Kidney (tissue), 14 donors: ENCODE results near the gene DCT. TPM values are rescaled to one million over a fixed set of nuclear protein-coding genes. Genes with fewer than 3 reads are reported as not detected.

Source experiments
- DNase-seq, 5 donors: peaks; one replicate each; pipeline ENCODE4 v3.0.0-alpha.2; 2013 to 2020
- FAIRE-seq: peaks from 2 replicates; lab custom pipeline; 2012; peaks lifted over from hg19 to GRCh38; lab: Jason Lieb, UNC
- H3K27ac ChIP-seq, 2 donors: one replicate each; pipeline ENCODE4 v1.7.0; 2013; ENCODE audit warnings: low read depth in 2 of 2, low read length in 2 of 2, inconsistent platforms in 1 of 2
- H3K27me3 ChIP-seq: one replicate; pipeline ENCODE4 v1.7.1; 2013; ENCODE audit warnings: low read length, inconsistent platforms; ENCODE audit not compliant: control insufficient read depth, insufficient read depth
- H3K36me3 ChIP-seq, 3 donors: one replicate each; pipeline versions ENCODE4 v1.7.0 to v1.7.1; 2013; ENCODE audit warnings: low read length in 3 of 3, control low read depth in 1 of 3, inconsistent platforms in 1 of 3; ENCODE audit not compliant: insufficient read depth in 3 of 3, control insufficient read depth in 2 of 3
- H3K4me1 ChIP-seq, 3 donors: one replicate each; pipeline versions ENCODE4 v1.7.0 to v1.7.1; 2013; ENCODE audit warnings: low read length in 3 of 3, inconsistent platforms in 1 of 3, low read depth in 1 of 3; ENCODE audit not compliant: control insufficient read depth in 2 of 3, insufficient read depth in 2 of 3
- H3K4me3 ChIP-seq, 3 donors: one replicate each; pipeline versions ENCODE4 v1.7.0 to v1.8.1; 2013; ENCODE audit warnings: low read length in 3 of 3, control low read depth in 1 of 3, inconsistent platforms in 1 of 3
- H3K9ac ChIP-seq, 3 donors: one replicate each; pipeline versions ENCODE4 v1.7.0 to v1.7.1; 2013; ENCODE audit warnings: low read length in 3 of 3, control low read depth in 1 of 3, inconsistent platforms in 1 of 3
- H3K9me3 ChIP-seq, 3 donors: one replicate each; pipeline versions ENCODE4 v1.7.0 to v1.7.1; 2013; ENCODE audit warnings: low read length in 3 of 3, control low read depth in 1 of 3, inconsistent platforms in 1 of 3; ENCODE audit not compliant: control insufficient read depth in 2 of 3, insufficient read depth in 1 of 3
- CTCF ChIP-seq: IDR thresholded peaks from 3 replicates; pipeline ENCODE4 v1.5.1; 2012; ENCODE audit warnings: mild to moderate bottlenecking, moderate library complexity, borderline replicate concordance; ENCODE audit not compliant: insufficient read depth; ENCODE audit errors: extremely low read depth
- intact Hi-C: fragments of 100-400 bp; cut with DNase I; formaldehyde crosslinking; loops from one replicate; pipeline ENCODE4 v1.11.1; 2022
- polyA plus RNA-seq: library from polyadenylated mRNA; stranded (reverse); fragments of 350-450 nt; fragmentation: Illumina TruSeq; extraction: RNeasy Lipid Tissue Mini Kit (QIAGEN cat#74804); gene quantifications from one replicate; pipeline ENCODE4 v1.2.3, GENCODE V29; 2014; ENCODE audit warnings: low read depth, low replicate concordance; ENCODE audit not compliant: insufficient read depth
- total RNA-seq: library from RNA; stranded (reverse); fragmentation: NEBNext Ultra II Directional; extraction: Animal tissue kit (Norgen Biotek cat#: 25700); gene quantifications from one replicate; pipeline ENCODE4 v1.2.1, GENCODE V29; 2021
- donor health status: control.
- donor health status: control.
- donor health status: control.
- donor health status: control.
- donor health status: control.
- donor health status: DM: yes; HTN: yes; CAD: no.
- donor health status: Normal renal cell carcinoma (clear cell type).

DCT gene
- total and polyA plus RNA-seq, 2 donors from 2014 or later: 0.11 to 0.13 TPM

GRCh38 chr13:94481941-94482340 lies 2.5 kb upstream of the DCT start:
- no peaks in the 10 kb centered on the region for H3K36me3 ChIP-seq
- peak overlapping the region in 1 of 3 donors; percentile 7 for H3K4me3 ChIP-seq
- FAIRE-seq: no peak
- H3K27ac ChIP-seq: no peak overlapping the region
- intact Hi-C loops: no loop called here
- TF ChIP-seq CTCF: no peak
- peaks cover 0 to 2% (median 0%) of the 10 kb centered on the region in 3 donors for H3K4me1 ChIP-seq
- peak in 1 of 5 donors; percentile 14 for DNase-seq
- H3K9ac ChIP-seq: no peak overlapping the region
- H3K27me3 ChIP-seq: no peaks in the 10 kb centered on the region
- H3K9me3 ChIP-seq: no peaks in the 10 kb centered on the region

GRCh38 chr13:94480672-94481145 lies 1.2 kb upstream of the DCT start:
- no peak for DNase-seq
- Histone ChIP-seq H3K4me1 (peaks cover 0 to 2% (median 0%) of the 10 kb centered on the region in 3 donors), H3K27me3 (no peaks in the 10 kb centered on the region), H3K36me3 (no peaks in the 10 kb centered on the region), H3K27ac (no peak overlapping the region), H3K4me3 (no peak overlapping the region), H3K9me3 (no peaks in the 10 kb centered on the region), H3K9ac (no peak overlapping the region)
- FAIRE-seq: no peak
- intact Hi-C loops: no loop called here
- TF ChIP-seq CTCF: no peak

GRCh38 chr13:94478913-94479312 lies 569 bp downstream of the DCT start:
- FAIRE-seq: no peak
- intact Hi-C loops: no loop called here
- peaks cover 0 to 2% (median 0%) of the 10 kb centered on the region in 3 donors for H3K4me1 ChIP-seq

More at GRCh38 chr13:94478913-94479312, 569 bp downstream of the DCT start:
- no peak for TF ChIP-seq CTCF
- no peaks in the 10 kb centered on the region for H3K36me3 ChIP-seq
- DNase-seq: no peak
- H3K9me3 ChIP-seq: no peaks in the 10 kb centered on the region
- no peak overlapping the region for H3K27ac ChIP-seq
- no peak overlapping the region for H3K9ac ChIP-seq
- H3K27me3 ChIP-seq: no peaks in the 10 kb centered on the region
- no peak overlapping the region for H3K4me3 ChIP-seq
